ENCODE measurements around the gene GRM7.

GRM7 gene

DNA sequence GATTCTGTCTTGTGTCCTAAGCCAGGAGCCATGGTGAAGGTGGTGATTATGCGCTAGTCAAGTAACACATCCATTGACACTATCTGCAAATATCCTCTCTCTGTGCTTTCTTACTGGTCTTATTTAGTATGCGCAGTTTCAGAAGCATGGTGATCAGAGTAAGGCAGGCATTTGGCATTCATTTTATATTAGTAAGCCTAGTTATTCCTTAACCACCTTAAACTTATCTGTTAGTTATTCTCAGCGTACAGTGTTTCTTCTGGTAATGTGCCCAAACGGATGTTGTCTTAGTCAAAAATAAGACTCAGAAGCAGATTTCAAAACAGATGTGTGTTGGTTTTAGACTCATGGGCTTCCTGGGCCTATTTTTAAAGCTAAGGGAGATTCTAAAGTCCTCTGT lies 329.2 kb downstream of the GRM7 start:
- TF ChIP-seq, protein P1, sequence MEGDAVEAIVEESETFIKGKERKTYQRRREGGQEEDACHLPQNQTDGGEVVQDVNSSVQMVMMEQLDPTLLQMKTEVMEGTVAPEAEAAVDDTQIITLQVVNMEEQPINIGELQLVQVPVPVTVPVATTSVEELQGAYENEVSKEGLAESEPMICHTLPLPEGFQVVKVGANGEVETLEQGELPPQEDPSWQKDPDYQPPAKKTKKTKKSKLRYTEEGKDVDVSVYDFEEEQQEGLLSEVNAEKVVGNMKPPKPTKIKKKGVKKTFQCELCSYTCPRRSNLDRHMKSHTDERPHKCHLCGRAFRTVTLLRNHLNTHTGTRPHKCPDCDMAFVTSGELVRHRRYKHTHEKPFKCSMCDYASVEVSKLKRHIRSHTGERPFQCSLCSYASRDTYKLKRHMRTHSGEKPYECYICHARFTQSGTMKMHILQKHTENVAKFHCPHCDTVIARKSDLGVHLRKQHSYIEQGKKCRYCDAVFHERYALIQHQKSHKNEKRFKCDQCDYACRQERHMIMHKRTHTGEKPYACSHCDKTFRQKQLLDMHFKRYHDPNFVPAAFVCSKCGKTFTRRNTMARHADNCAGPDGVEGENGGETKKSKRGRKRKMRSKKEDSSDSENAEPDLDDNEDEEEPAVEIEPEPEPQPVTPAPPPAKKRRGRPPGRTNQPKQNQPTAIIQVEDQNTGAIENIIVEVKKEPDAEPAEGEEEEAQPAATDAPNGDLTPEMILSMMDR (IDR thresholded peaks at IDR 0.05; ENCODE audit: control insufficient read depth, insufficient read depth, low read depth, low read length, missing control alignments) = no peak
- no peak for DNase-seq (ENCODE audit: low read depth)
- no peak overlapping the region for H3K4me3 ChIP-seq (ENCODE audit: control insufficient read depth, low read depth, low read length)

DNA sequence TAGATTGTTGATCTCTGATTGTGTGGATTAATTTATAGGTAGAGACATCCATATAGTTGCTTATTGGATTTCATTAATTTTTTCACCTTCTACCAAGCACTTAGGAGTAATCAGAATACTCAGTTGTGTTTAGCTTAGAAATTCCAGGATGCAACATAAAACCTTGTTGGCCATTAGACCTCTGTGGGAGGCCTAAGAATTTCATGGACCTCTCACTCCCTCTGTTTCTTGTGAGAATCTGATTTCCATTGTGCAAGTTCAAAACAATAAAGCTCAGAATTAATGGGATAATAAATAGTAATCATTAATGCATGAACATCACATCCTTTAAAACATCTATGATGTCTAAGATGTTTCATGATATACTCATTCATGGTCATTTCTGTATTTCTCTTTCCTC lies 332.4 kb downstream of the GRM7 start:
- TF ChIP-seq, protein P1 (IDR thresholded peaks at IDR 0.05; ENCODE audit: control insufficient read depth, insufficient read depth, low read depth, low read length, missing control alignments) = no peak
- no peak for DNase-seq (ENCODE audit: low read depth)
- H3K4me3 ChIP-seq (ENCODE audit: control insufficient read depth, low read depth, low read length) = no peak overlapping the region

DNA sequence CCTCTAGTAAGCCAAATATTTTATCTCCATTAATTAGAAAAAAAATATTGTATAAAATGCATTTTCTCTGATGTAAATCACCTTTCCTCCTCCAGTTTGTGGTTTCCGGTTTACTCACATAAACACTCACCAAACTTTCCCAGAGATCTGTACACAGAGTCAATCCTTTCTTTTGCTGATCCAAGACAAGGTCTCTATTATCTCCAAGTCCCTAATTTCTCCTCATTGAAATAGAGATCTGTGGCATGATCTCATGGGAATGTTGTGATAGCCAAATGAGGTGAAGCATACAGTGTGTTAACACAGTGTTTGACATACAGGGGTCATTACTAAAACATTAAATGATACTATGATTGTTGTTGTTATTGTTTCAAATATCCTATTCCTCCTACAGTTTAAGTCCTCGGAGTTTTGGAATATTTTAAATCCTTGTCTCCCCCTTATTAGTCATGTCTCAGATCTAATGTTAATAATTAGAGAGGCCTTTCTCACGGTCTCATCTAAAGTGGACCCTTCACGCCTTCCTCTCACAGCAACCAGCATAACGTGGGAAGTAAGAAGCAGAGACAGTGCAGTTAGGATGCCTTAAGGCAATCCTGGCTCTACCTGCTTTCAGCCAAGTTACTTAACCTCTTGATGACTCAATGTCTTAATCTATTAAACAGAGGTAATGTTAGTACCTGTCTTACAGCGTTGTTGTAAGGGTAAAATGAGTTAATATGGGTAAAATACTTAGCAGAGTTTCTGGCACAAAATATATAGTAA lies 333.3 kb downstream of the GRM7 start:
- no peak for DNase-seq (ENCODE audit: low read depth)
- no peak overlapping the region for H3K4me3 ChIP-seq (ENCODE audit: control insufficient read depth, low read depth, low read length)
- TF ChIP-seq, protein P1 (IDR thresholded peaks at IDR 0.05; ENCODE audit: control insufficient read depth, insufficient read depth, low read depth, low read length, missing control alignments) = no peak

DNA sequence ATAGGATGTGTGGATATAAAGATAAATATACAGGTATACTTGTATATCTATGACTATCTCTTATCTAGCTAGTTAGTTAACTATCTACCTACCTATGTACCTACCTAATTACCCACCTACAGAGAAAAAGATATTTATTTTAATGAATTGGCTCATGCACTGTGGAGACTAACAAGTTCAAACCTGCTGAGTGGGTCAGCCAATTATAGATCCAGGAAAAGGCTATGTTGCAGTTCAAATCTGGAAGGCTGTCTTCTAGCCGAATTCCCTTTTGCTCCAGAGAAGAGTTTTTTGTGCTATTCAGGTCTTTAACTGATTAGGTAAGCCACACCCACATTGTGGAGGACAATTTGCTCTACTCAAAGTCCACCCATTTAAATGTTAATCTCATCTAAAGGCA lies 335.0 kb downstream of the GRM7 start:
- TF ChIP-seq, protein P1 (IDR thresholded peaks at IDR 0.05; ENCODE audit: control insufficient read depth, insufficient read depth, low read depth, low read length, missing control alignments) = no peak

DNA sequence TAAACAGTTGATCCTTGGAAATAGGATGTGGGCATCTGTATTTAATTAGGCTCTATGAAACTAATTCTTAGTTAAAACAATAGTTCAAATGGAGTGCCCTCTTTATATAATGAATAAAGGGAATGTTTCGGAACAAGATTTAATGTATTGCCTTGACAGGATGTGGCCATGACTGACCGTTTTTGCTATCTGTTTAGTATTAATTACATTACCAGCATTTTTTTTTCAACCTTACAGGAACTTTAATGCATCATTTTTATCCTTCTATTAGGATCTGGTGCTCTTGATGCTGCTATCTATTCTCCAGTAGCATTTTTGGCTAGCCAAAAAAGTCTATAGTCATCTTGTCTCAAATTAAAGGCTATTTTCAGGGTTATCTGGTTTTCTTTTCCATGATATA lies 340.9 kb downstream of the GRM7 start:
- TF ChIP-seq, protein P1 (IDR thresholded peaks at IDR 0.05; ENCODE audit: control insufficient read depth, insufficient read depth, low read depth, low read length, missing control alignments) = no peak
- H3K4me3 ChIP-seq (ENCODE audit: control insufficient read depth, low read depth, low read length) = no peak overlapping the region
- no peak for DNase-seq (ENCODE audit: low read depth)

More for the DNA sequence above, 335.0 kb downstream of the GRM7 start:
- H3K4me3 ChIP-seq (ENCODE audit: control insufficient read depth, low read depth, low read length) = no peak overlapping the region
- no peak for DNase-seq (ENCODE audit: low read depth)

DNA sequence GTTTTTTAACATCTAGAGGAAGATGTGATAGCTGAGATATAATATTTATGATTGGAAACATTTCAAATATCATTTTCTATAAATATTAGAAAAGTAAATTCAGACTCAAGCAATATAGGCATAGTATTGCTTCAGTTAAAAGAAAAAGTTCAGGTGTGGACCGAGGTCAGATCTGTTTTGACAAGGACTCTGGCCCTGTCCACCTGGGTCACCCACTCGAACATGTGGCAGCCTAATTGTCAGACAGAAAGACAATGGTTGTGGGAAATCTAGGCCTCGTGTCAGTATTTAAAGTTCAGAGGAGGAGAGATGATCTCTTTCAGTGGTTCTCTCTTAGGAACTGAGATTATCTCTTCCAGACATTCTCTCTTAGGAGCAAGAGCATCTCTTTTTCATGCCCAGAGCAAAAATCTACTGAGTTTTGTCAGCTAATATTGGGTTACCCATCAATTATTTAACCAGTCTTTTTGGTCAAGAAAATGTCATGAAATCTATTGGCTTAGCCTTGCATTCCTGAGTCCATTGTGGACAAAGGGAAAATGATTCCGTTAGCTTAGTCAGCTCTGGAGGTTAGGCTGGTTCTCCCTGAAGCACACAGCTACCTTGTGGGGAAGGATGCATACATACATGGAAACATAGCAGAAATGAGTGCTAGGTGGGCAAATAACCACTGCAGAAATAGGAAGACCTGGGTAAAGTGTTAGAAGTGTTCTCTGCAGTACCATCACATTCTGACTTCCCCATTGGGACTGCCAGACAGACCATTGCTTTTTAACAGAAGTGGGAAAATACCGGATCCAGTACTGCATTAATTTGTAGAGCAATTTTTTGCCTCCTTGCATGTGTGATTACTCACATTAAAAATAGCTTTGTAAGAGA lies 343.3 kb downstream of the GRM7 start:
- TF ChIP-seq, protein P1 (IDR thresholded peaks at IDR 0.05; ENCODE audit: control insufficient read depth, insufficient read depth, low read depth, low read length, missing control alignments) = no peak
- no peak for DNase-seq (ENCODE audit: low read depth)
- no peak overlapping the region for H3K4me3 ChIP-seq (ENCODE audit: control insufficient read depth, low read depth, low read length)
